ENCODE measurements around the gene ZSCAN18.
"Not testable (repeated sequence)": the region's sequence is repeated elsewhere in the genome, so short reads cannot be mapped to it uniquely, and the experiment has no call there.

Gene ZSCAN18

GRCh38 chr19:58097781-58098681 lies at the start of gene ZSCAN18:
TSS of gene ZSCAN18 (minus strand) at chr19:58098231. CDS start at chr19:58090267, 7,964 bp downstream.
- peak; percentile 82 to 91 (median 88) for DNase-seq (ENCODE audit: low read depth in 4 of 4, low spot score in 1 of 4)

GRCh38 chr19:58147475-58147874 lies 49.4 kb upstream of the ZSCAN18 start:
- not testable (repeated sequence) for DNase-seq (ENCODE audit: low read depth in 4 of 4, low spot score in 1 of 4)

GRCh38 chr19:58145849-58146248 lies 47.8 kb upstream of the ZSCAN18 start:
- no peak for DNase-seq (ENCODE audit: low read depth in 4 of 4, low spot score in 1 of 4)

- no peak for DNase-seq (ENCODE audit: low read depth in 4 of 4, low spot score in 1 of 4)
Measured at GRCh38 chr19:58134244-58134643, 36.2 kb upstream of the ZSCAN18 start.

GRCh38 chr19:58129284-58129683 lies 31.3 kb upstream of the ZSCAN18 start:
- no peak for DNase-seq (ENCODE audit: low read depth in 4 of 4, low spot score in 1 of 4)

- DNase-seq (ENCODE audit: low read depth in 4 of 4, low spot score in 1 of 4): no peak
Measured at GRCh38 chr19:58128041-58128685, 30.1 kb upstream of the ZSCAN18 start.

- no peak for DNase-seq (ENCODE audit: low read depth in 4 of 4, low spot score in 1 of 4)
Measured at GRCh38 chr19:58123354-58123753, 25.3 kb upstream of the ZSCAN18 start.

- DNase-seq (ENCODE audit: low read depth in 4 of 4, low spot score in 1 of 4): no peak
Measured at GRCh38 chr19:58118979-58119733, 21.1 kb upstream of the ZSCAN18 start.

- no peak for DNase-seq (ENCODE audit: low read depth in 4 of 4, low spot score in 1 of 4)
Measured at GRCh38 chr19:58117841-58118575, 20.0 kb upstream of the ZSCAN18 start.

- no peak for DNase-seq (ENCODE audit: low read depth in 4 of 4, low spot score in 1 of 4)
Measured at GRCh38 chr19:58108546-58108817, 10.5 kb upstream of the ZSCAN18 start.

GRCh38 chr19:58107778-58108545 lies 9.9 kb upstream of the ZSCAN18 start:
- no peak for DNase-seq (ENCODE audit: low read depth in 4 of 4, low spot score in 1 of 4)

GRCh38 chr19:58098682-58098998 lies 609 bp upstream of the ZSCAN18 start:
- no peak for DNase-seq (ENCODE audit: low read depth in 4 of 4, low spot score in 1 of 4)

GRCh38 chr19:58097349-58097748 lies 682 bp downstream of the ZSCAN18 start:
- no peak for DNase-seq (ENCODE audit: low read depth in 4 of 4, low spot score in 1 of 4)

- no peak for DNase-seq (ENCODE audit: low read depth in 4 of 4, low spot score in 1 of 4)
Measured at GRCh38 chr19:58096884-58097283, 1.1 kb downstream of the ZSCAN18 start.

GRCh38 chr19:58095328-58095727 lies 2.7 kb downstream of the ZSCAN18 start:
- DNase-seq (ENCODE audit: low read depth in 4 of 4, low spot score in 1 of 4): no peak

GRCh38 chr19:58093071-58093470 lies 5.0 kb downstream of the ZSCAN18 start:
- no peak for DNase-seq (ENCODE audit: low read depth in 4 of 4, low spot score in 1 of 4)

- no peak for DNase-seq (ENCODE audit: low read depth in 4 of 4, low spot score in 1 of 4)
Measured at GRCh38 chr19:58091251-58091995, 6.6 kb downstream of the ZSCAN18 start.

GRCh38 chr19:58089846-58090245 lies 8.2 kb downstream of the ZSCAN18 start:
- DNase-seq (ENCODE audit: low read depth in 4 of 4, low spot score in 1 of 4): no peak

GRCh38 chr19:58088521-58089052 lies 9.4 kb downstream of the ZSCAN18 start:
- DNase-seq (ENCODE audit: low read depth in 4 of 4, low spot score in 1 of 4): no peak

Measured in stimulated activated CD4-positive, alpha-beta T cell treated with anti-CD3 and anti-CD28 coated beads, Interleukin-1b, Interleukin-23, amount 100 ng/mL, for 24 hours (primary cell).